ENCODE measurements around the gene SLC27A1.
A peak's percentile ranks its signal among the peaks of the same experiment; 100 is the strongest.

- TF ChIP-seq CREB1 (IDR thresholded peaks at IDR 0.05; ENCODE audit: low read depth), result no peak
- no peak for TF ChIP-seq CTCF (IDR thresholded peaks at IDR 0.05 in 2 of 3, conservative IDR thresholded peaks at IDR 0.05 in 1 of 3; ENCODE audit: control insufficient read depth in 2 of 3, extremely low read depth in 1 of 3, insufficient read depth in 1 of 3, low read depth in 3 of 3, low read length in 3 of 3)
- 0 out of 2 replicates have a peak, but pooled peaks have one; percentile 26 for TF ChIP-seq MLLT1 (IDR thresholded peaks at IDR 0.05)
- TF ChIP-seq SRF (IDR thresholded peaks at IDR 0.05; ENCODE audit: low read depth in 2 of 2, low read length in 2 of 2), result peak in 1 of 2 experiments; percentile 27; a peak in 1 of 4 replicates
- TF ChIP-seq ZNF24 (IDR thresholded peaks at IDR 0.05), result no peak
- no peak for TF ChIP-seq RAD21 (IDR thresholded peaks at IDR 0.05; ENCODE audit: insufficient read depth, low read depth, low read length)
- TF ChIP-seq POLR2A (IDR thresholded peaks at IDR 0.05; ENCODE audit: low read depth, low read length), result no peak
- TF ChIP-seq CEBPB (IDR thresholded peaks at IDR 0.05; ENCODE audit: borderline replicate concordance in 1 of 2, low read depth in 2 of 2, low read length in 2 of 2), result no peak
- no peak for TF ChIP-seq EP300 (IDR thresholded peaks at IDR 0.05; ENCODE audit: borderline replicate concordance in 1 of 2, control insufficient read depth in 1 of 2, low read depth in 2 of 2, low read length in 2 of 2)
- no peak for TF ChIP-seq EZH2 (IDR thresholded peaks at IDR 0.05; ENCODE audit: borderline replicate concordance, control insufficient read depth, low read depth, low read length)
- TF ChIP-seq, protein P1, sequence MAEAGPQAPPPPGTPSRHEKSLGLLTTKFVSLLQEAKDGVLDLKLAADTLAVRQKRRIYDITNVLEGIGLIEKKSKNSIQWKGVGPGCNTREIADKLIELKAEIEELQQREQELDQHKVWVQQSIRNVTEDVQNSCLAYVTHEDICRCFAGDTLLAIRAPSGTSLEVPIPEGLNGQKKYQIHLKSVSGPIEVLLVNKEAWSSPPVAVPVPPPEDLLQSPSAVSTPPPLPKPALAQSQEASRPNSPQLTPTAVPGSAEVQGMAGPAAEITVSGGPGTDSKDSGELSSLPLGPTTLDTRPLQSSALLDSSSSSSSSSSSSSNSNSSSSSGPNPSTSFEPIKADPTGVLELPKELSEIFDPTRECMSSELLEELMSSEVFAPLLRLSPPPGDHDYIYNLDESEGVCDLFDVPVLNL (IDR thresholded peaks at IDR 0.05; ENCODE audit: low read depth, low read length), result no peak
- no peak for TF ChIP-seq TCF3 (IDR thresholded peaks at IDR 0.05; ENCODE audit: borderline replicate concordance, insufficient read depth, low read depth, low read length)
- no peak for TF ChIP-seq TAF1 (IDR thresholded peaks at IDR 0.05; ENCODE audit: borderline replicate concordance, low read depth, low read length)
- TF ChIP-seq SUZ12 (IDR thresholded peaks at IDR 0.05; ENCODE audit: unreplicated experiment), result no peak
Measured at GRCh38 chr19:17536955-17537354, 66.6 kb downstream of the SLC27A1 start.
